ENCODE measurements around the gene TBC1D13. TPM values are rescaled to one million over a fixed set of nuclear protein-coding genes. Genes with fewer than 3 reads are reported as not detected.

Gene TBC1D13
- total and polyA plus RNA-seq, 9 of the 15 experiments (the other 6 are each of a cell fraction or from before 2014, with no cell fraction given), result 2.3 to 28.7 (median 11.4) TPM

GRCh38 chr9:128845186-128845931 lies 58.3 kb downstream of the TBC1D13 start (continued):
- TF ChIP-seq MAZ (CRISPR knock-in tag; conservative IDR thresholded peaks at IDR 0.05 in 1 of 2, IDR thresholded peaks at IDR 0.05 in 1 of 2), result 0 out of 4 replicates have a peak, but pooled peaks of 1 of the 2 experiments have one; percentile 31
- no peak for TF ChIP-seq DIDO1 (tag; IDR thresholded peaks at IDR 0.05; ENCODE audit: low read depth)
- TF ChIP-seq RREB1 (CRISPR knock-in tag; IDR thresholded peaks at IDR 0.05), result no peak
- TF ChIP-seq MGA (IDR thresholded peaks at IDR 0.05), result no peak
- no peak for TF ChIP-seq KLF13 (tag; IDR thresholded peaks at IDR 0.05; ENCODE audit: borderline replicate concordance, low read depth)
- TF ChIP-seq FOS (IDR thresholded peaks at IDR 0.05; ENCODE audit: extremely low read depth, insufficient read length), result no peak
- TF ChIP-seq ILF3 (IDR thresholded peaks at IDR 0.05; ENCODE audit: borderline replicate concordance), result no peak
- TF ChIP-seq CBX1 (IDR thresholded peaks at IDR 0.05; ENCODE audit: low read depth), result no peak
